ENCODE data around the gene ZNF417. TPM values are rescaled to one million over a fixed set of nuclear protein-coding genes. Genes with fewer than 3 reads are reported as not detected.

The ZNF417 gene
- total and polyA plus RNA-seq, 2 of the 4 experiments (the other 2 are of a cell fraction): 4.0 to 23.1 TPM

DNA sequence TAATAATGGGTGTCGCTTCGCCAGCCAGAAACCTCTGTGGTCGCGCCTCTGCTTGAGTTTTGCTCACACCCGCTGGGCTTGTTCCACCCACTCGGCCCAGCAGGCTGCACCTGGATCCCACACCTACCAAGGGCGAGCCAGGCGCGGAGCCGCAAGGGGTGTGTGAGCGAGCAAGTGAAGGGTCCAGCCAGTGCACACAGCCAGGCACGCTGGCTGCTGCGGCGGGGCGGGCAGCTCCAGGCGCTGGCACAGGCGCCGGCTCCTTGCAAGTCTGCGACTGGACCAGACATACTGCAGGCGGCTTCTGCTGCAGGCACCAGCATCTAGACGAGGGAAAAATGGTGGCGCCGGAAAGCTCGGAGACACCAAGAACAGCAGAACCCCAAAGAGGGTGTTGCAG is 32.9 kb upstream of the ZNF417 start:
- in situ Hi-C loops (cut with MboI; ENCODE audit: low sequenced_read_pairs): no loop called here
- Histone ChIP-seq H3K27me3 (ENCODE audit: control insufficient read depth, insufficient read depth, low read length) (no peaks in the 10 kb centered on the region), H3K14ac (replicated peaks; ENCODE audit: low read depth, low read length) (no peak overlapping the region), H2AK9ac (replicated peaks; ENCODE audit: low read depth, low read length, poor library complexity) (no peak overlapping the region), H4K8ac (ENCODE audit: low read depth in 2 of 2, low read length in 2 of 2) (no peak overlapping the region), H2BK5ac (ENCODE audit: low read depth, low read length, poor library complexity, severe bottlenecking) (no peak overlapping the region), H4K5ac (ENCODE audit: low read depth, low read length) (no peak overlapping the region), H2BK15ac (ENCODE audit: low read depth, low read length) (no peak overlapping the region), H2BK20ac (ENCODE audit: low read depth, low read length) (no peak overlapping the region), H3K4me3 (ENCODE audit: insufficient read depth, low read depth, low read length) (no peak overlapping the region), H3K9me1 (ENCODE audit: insufficient read depth, low read length) (0 out of 2 replicates have a peak, but pooled peaks cover 3% of the 10 kb centered on the region), H3K18ac (ENCODE audit: low read depth, low read length) (no peak overlapping the region), H2AFZ (replicated peaks; ENCODE audit: low read length, poor library complexity) (no peak overlapping the region), H3K4ac (ENCODE audit: low read depth, low read length) (no peak overlapping the region), H4K91ac (ENCODE audit: insufficient read depth, low read depth, low read length) (no peak overlapping the region), H4K20me1 (ENCODE audit: insufficient read depth, low read length) (no peaks in the 10 kb centered on the region), H2BK120ac (ENCODE audit: low read depth, low read length) (no peak overlapping the region), H3K27ac (ENCODE audit: insufficient read depth, low read length) (no peak overlapping the region), H3K4me1 (ENCODE audit: control insufficient read depth, insufficient read depth, low read length) (peaks cover 4% of the 10 kb centered on the region; the same call in 1 of the 2 replicates), H3K36me3 (ENCODE audit: control insufficient read depth, insufficient read depth, low read length) (peaks cover under 1% of the 10 kb centered on the region), H3K56ac (ENCODE audit: extremely low read depth, insufficient read depth, low read length) (no peak overlapping the region), H3K23ac (ENCODE audit: low read depth, low read length) (no peak overlapping the region), H3K9ac (ENCODE audit: low read depth, low read length) (no peak overlapping the region), H3K4me2 (ENCODE audit: low read depth, low read length) (no peak overlapping the region), H3K79me1 (ENCODE audit: low read depth in 1 of 2, low read length in 2 of 2) (peaks cover 16 to 17% of the 10 kb centered on the region in 2 experiments), H3K9me3 (ENCODE audit: control insufficient read depth, insufficient read depth, low read length) (peaks cover 30% of the 10 kb centered on the region), H2AK5ac (ENCODE audit: low read depth, low read length) (no peak overlapping the region)
- no peak for TF ChIP-seq SMC3 (IDR thresholded peaks at IDR 0.05; ENCODE audit: low read depth, low read length)
- no peak for TF ChIP-seq MAFK (IDR thresholded peaks at IDR 0.05; ENCODE audit: low read depth, low read length)
- no peak for TF ChIP-seq CEBPB (IDR thresholded peaks at IDR 0.05; ENCODE audit: low read depth, low read length)
- no peak for TF ChIP-seq MXI1 (IDR thresholded peaks at IDR 0.05; ENCODE audit: borderline replicate concordance, low read depth, low read length)
- TF ChIP-seq RCOR1 (IDR thresholded peaks at IDR 0.05; ENCODE audit: insufficient replicate concordance, low read length): no peak
- no peak for TF ChIP-seq CHD1 (IDR thresholded peaks at IDR 0.05; ENCODE audit: low read depth, low read length)
- no peak for TF ChIP-seq FOS (IDR thresholded peaks at IDR 0.05; ENCODE audit: low read depth, low read length)
- no peak for TF ChIP-seq RAD21 (IDR thresholded peaks at IDR 0.05; ENCODE audit: low read length)
- TF ChIP-seq, protein P1, sequence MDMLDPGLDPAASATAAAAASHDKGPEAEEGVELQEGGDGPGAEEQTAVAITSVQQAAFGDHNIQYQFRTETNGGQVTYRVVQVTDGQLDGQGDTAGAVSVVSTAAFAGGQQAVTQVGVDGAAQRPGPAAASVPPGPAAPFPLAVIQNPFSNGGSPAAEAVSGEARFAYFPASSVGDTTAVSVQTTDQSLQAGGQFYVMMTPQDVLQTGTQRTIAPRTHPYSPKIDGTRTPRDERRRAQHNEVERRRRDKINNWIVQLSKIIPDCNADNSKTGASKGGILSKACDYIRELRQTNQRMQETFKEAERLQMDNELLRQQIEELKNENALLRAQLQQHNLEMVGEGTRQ (IDR thresholded peaks at IDR 0.05; ENCODE audit: low read depth, low read length): no peak
- TF ChIP-seq MAZ (IDR thresholded peaks at IDR 0.05; ENCODE audit: borderline replicate concordance, low read depth, low read length): no peak
- no peak for TF ChIP-seq NFE2L2 (IDR thresholded peaks at IDR 0.05; ENCODE audit: low read depth, low read length)
- TF ChIP-seq POLR2A (IDR thresholded peaks at IDR 0.05; ENCODE audit: low read depth, low read length): no peak
- TF ChIP-seq, protein P2, sequence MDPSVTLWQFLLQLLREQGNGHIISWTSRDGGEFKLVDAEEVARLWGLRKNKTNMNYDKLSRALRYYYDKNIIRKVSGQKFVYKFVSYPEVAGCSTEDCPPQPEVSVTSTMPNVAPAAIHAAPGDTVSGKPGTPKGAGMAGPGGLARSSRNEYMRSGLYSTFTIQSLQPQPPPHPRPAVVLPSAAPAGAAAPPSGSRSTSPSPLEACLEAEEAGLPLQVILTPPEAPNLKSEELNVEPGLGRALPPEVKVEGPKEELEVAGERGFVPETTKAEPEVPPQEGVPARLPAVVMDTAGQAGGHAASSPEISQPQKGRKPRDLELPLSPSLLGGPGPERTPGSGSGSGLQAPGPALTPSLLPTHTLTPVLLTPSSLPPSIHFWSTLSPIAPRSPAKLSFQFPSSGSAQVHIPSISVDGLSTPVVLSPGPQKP (IDR thresholded peaks at IDR 0.05; ENCODE audit: borderline replicate concordance, low read depth, low read length): no peak
- TF ChIP-seq, protein P3, sequence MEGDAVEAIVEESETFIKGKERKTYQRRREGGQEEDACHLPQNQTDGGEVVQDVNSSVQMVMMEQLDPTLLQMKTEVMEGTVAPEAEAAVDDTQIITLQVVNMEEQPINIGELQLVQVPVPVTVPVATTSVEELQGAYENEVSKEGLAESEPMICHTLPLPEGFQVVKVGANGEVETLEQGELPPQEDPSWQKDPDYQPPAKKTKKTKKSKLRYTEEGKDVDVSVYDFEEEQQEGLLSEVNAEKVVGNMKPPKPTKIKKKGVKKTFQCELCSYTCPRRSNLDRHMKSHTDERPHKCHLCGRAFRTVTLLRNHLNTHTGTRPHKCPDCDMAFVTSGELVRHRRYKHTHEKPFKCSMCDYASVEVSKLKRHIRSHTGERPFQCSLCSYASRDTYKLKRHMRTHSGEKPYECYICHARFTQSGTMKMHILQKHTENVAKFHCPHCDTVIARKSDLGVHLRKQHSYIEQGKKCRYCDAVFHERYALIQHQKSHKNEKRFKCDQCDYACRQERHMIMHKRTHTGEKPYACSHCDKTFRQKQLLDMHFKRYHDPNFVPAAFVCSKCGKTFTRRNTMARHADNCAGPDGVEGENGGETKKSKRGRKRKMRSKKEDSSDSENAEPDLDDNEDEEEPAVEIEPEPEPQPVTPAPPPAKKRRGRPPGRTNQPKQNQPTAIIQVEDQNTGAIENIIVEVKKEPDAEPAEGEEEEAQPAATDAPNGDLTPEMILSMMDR (conservative IDR thresholded peaks at IDR 0.05; ENCODE audit: low read depth, low read length): no peak
- no peak for TF ChIP-seq BHLHE40 (IDR thresholded peaks at IDR 0.05; ENCODE audit: low read depth, low read length)
- DNase-seq (no peak), ATAC-seq (ENCODE audit: low read depth) (no peak)
- BruUV-seq (replicated peaks): no TSS peak
- dilution Hi-C loops (cut with HindIII; ENCODE audit: low sequenced_read_pairs, unreplicated experiment): no loop called here
- intact Hi-C loops (cut with micrococcal nuclease): no loop called here
- 93% methylated on average over 10 of the region's 24 CpGs; no CpG with 5 or more reads in 1 of the 2 experiments for WGBS, 2 experiments (ENCODE audit: extremely low coverage in 2 of 2, insufficient read length in 1 of 2)
- ChIA-PET CTCF (no interaction called here), POLR2A (ENCODE audit: unreplicated experiment) (no interaction called here)

Data from IMR-90 (cell line).